ENCODE results near the gene FAM227B.
"Not testable (repeated sequence)": the region's sequence is repeated elsewhere in the genome, so short reads cannot be mapped to it uniquely, and the experiment has no call there.

DNA sequence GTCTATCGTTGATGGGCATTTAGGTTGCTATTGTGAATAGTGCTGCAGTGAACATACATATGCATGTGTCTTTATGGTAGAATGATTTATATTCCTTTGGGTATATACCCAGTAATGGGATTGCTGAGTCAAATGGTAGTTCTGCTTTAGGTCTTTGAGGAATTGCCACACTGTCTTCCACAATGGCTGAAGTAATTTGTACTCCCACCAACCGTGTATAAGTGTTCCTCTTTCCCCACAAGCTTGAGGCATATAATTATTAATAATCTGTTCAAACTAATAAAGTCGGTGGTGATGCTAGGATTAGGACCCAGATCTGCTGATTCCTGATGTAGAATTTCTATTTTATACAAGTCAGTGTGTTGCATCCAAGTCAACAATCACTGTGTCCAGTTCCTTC is 45.9 kb upstream of the FAM227B start:
- TF ChIP-seq, protein P1, sequence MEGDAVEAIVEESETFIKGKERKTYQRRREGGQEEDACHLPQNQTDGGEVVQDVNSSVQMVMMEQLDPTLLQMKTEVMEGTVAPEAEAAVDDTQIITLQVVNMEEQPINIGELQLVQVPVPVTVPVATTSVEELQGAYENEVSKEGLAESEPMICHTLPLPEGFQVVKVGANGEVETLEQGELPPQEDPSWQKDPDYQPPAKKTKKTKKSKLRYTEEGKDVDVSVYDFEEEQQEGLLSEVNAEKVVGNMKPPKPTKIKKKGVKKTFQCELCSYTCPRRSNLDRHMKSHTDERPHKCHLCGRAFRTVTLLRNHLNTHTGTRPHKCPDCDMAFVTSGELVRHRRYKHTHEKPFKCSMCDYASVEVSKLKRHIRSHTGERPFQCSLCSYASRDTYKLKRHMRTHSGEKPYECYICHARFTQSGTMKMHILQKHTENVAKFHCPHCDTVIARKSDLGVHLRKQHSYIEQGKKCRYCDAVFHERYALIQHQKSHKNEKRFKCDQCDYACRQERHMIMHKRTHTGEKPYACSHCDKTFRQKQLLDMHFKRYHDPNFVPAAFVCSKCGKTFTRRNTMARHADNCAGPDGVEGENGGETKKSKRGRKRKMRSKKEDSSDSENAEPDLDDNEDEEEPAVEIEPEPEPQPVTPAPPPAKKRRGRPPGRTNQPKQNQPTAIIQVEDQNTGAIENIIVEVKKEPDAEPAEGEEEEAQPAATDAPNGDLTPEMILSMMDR (IDR thresholded peaks at IDR 0.05), result not testable (repeated sequence)
- TF ChIP-seq POLR2A (IDR thresholded peaks at IDR 0.05), result not testable (repeated sequence)

Measured in body of pancreas (tissue), 4 donors.